GM23338 (cell line): Measurements from ENCODE around the gene FBXO47. TPM values are rescaled to one million over a fixed set of nuclear protein-coding genes. Genes with fewer than 3 reads are reported as not detected.

Experiments used
- ATAC-seq: fragments of 200-7000 bp; cut with Tn5 transposase; 3 replicates; pipeline ENCODE4 v1.9.1; 2020
- DNase-seq: peaks from one replicate; pipeline ENCODE4 v3.0.0-alpha.2; 2015; ENCODE audit warnings: low spot score
- H2AFZ ChIP-seq: fragments of 200-600 bp; sonication (generic); 2 replicates; pipeline ENCODE4 v1.8.0; 2016; ENCODE audit warnings: antibody characterized with exemption, mild to moderate bottlenecking, moderate library complexity
- H3F3A ChIP-seq: fragments of 200-600 bp; sonication (generic); replicated peaks from 2 replicates; pipeline ENCODE4 v1.8.0; 2017; ENCODE audit warnings: antibody characterized with exemption, mixed run types, low read depth
- H3K27ac ChIP-seq: fragments of 200-600 bp; sonication (generic); 2 replicates; pipeline ENCODE4 v1.6.1; 2016; ENCODE audit warnings: low read depth
- H3K27me3 ChIP-seq: fragments of 200-600 bp; sonication (generic); 2 replicates; pipeline ENCODE4 v1.8.0; 2016; ENCODE audit warnings: mild to moderate bottlenecking, mixed run types, moderate library complexity; ENCODE audit not compliant: insufficient read depth
- H3K36me3 ChIP-seq: fragments of 200-600 bp; sonication (generic); 2 replicates; pipeline ENCODE4 v1.8.0; 2016; ENCODE audit warnings: mild to moderate bottlenecking; ENCODE audit not compliant: insufficient read depth
- H3K4me1 ChIP-seq: fragments of 200-600 bp; sonication (generic); 2 replicates; pipeline ENCODE4 v1.8.0; 2016; ENCODE audit warnings: mild to moderate bottlenecking, moderate library complexity; ENCODE audit not compliant: insufficient read depth
- H3K4me2 ChIP-seq: fragments of 200-600 bp; sonication (generic); 2 replicates; pipeline ENCODE4 v1.7.1; 2017; ENCODE audit warnings: mixed run types
- H3K4me3 ChIP-seq: fragments of 200-600 bp; sonication (generic); 2 replicates; pipeline ENCODE4 v1.6.1; 2016; ENCODE audit warnings: mixed run types
- H3K79me2 ChIP-seq: fragments of 200-600 bp; sonication (generic); replicated peaks from 2 replicates; pipeline ENCODE4 v1.8.0; 2017; ENCODE audit warnings: mild to moderate bottlenecking; ENCODE audit not compliant: insufficient read depth
- H3K9me2 ChIP-seq: fragments of 200-600 bp; sonication (generic); 2 replicates; pipeline ENCODE4 v1.8.0; 2017; ENCODE audit not compliant: insufficient read depth
- H4K20me1 ChIP-seq: fragments of 200-600 bp; sonication (generic); replicated peaks from 2 replicates; pipeline ENCODE4 v1.8.0; 2017; ENCODE audit warnings: mild to moderate bottlenecking; ENCODE audit not compliant: insufficient read depth
- H3K27ac Mint-ChIP-seq: 2 replicates; pipeline ENCODE4 v1.8.0; 2020; ENCODE audit warnings: inconsistent platforms, mild to moderate bottlenecking, moderate library complexity, mixed read lengths
- H3K27me3 Mint-ChIP-seq: 3 replicates; pipeline ENCODE4 v1.8.0; 2022; ENCODE audit warnings: low read depth, mild to moderate bottlenecking, moderate library complexity, mixed read lengths, inconsistent platforms; ENCODE audit not compliant: insufficient read depth, poor library complexity
- H3K36me3 Mint-ChIP-seq: 3 replicates; pipeline ENCODE4 v1.8.0; 2021; ENCODE audit warnings: low read depth, mild to moderate bottlenecking, inconsistent platforms, moderate library complexity, mixed read lengths
- H3K4me1 Mint-ChIP-seq: 3 replicates; pipeline ENCODE4 v1.8.0; 2020; ENCODE audit warnings: mild to moderate bottlenecking, inconsistent platforms, mixed read lengths
- H3K4me3 Mint-ChIP-seq: 3 replicates; pipeline ENCODE4 v1.8.0; 2021; ENCODE audit warnings: moderate library complexity, mild to moderate bottlenecking, inconsistent platforms, mixed read lengths
- H3K9me3 Mint-ChIP-seq: 3 replicates; pipeline ENCODE4 v1.8.0; 2020; ENCODE audit warnings: moderate library complexity, mild to moderate bottlenecking, inconsistent platforms, mixed read lengths
- CREB1 ChIP-seq: fragments of 250-450 bp; sonication (Bioruptor Pico); IDR thresholded peaks from 2 replicates; pipeline ENCODE4 v1.5.0; 2020; ENCODE audit warnings: low read depth, mild to moderate bottlenecking, moderate library complexity
- EZH2 ChIP-seq: fragments of 200-600 bp; sonication (generic); IDR thresholded peaks from one replicate; pipeline ENCODE4 v1.8.0; 2017; ENCODE audit warnings: antibody characterized with exemption, mild to moderate bottlenecking, low read depth; ENCODE audit not compliant: unreplicated experiment
- EZH2phosphoT487 ChIP-seq: fragments of 200-600 bp; sonication (generic); IDR thresholded peaks from one replicate; pipeline ENCODE4 v1.8.1; 2018; ENCODE audit warnings: antibody characterized with exemption; ENCODE audit not compliant: unreplicated experiment
- JUNB ChIP-seq: IDR thresholded peaks from one replicate; pipeline ENCODE4 v1.6.1; 2016; ENCODE audit warnings: antibody characterized with exemption; ENCODE audit not compliant: unreplicated experiment
- NANOG ChIP-seq: IDR thresholded peaks from 2 replicates; pipeline ENCODE4 v1.6.1; 2016; ENCODE audit warnings: antibody characterized with exemption, borderline replicate concordance
- POLR2AphosphoS5 ChIP-seq: IDR thresholded peaks from 2 replicates; pipeline ENCODE4 v1.6.1; 2016; ENCODE audit warnings: antibody characterized with exemption, low read depth
- STAT1 ChIP-seq: IDR thresholded peaks from one replicate; pipeline ENCODE4 v1.6.1; 2016; ENCODE audit warnings: antibody characterized with exemption; ENCODE audit not compliant: unreplicated experiment
- ZNF114 ChIP-seq: fragments of 250-450 bp; sonication (Bioruptor Pico); IDR thresholded peaks from 2 replicates; pipeline ENCODE4 v1.5.0; 2020; ENCODE audit warnings: mild to moderate bottlenecking, moderate library complexity
- ZNF331 ChIP-seq: fragments of 250-450 bp; sonication (Bioruptor Pico); IDR thresholded peaks from 2 replicates; pipeline ENCODE4 v1.5.0; 2020; ENCODE audit warnings: low read depth, mild to moderate bottlenecking, moderate library complexity
- polyA plus RNA-seq: library from polyadenylated mRNA; unstranded; fragments of >200 nt; fragmentation: Nextera tagmentation; extraction: Ambion mirVana; gene quantifications from 2 replicates; pipeline ENCODE4 v1.2.1, GENCODE V29; 2016
- total RNA-seq: library from RNA; depleted of rRNA; stranded (reverse); fragments of >200 nt; shearing (Covaris generic); gene quantifications from 2 replicates; pipeline ENCODE4 v1.2.3, GENCODE V29; 2014
- TF ChIP-seq, protein P1 (sequence below): IDR thresholded peaks from 2 replicates; pipeline ENCODE4 v1.6.1; 2016; ENCODE audit warnings: antibody characterized with exemption
- TF ChIP-seq, protein P2 (sequence below): IDR thresholded peaks from one replicate; pipeline ENCODE4 v1.6.1; 2018; ENCODE audit warnings: antibody characterized with exemption; ENCODE audit not compliant: unreplicated experiment
- TF ChIP-seq, protein P3 (sequence below): fragments of 250-450 bp; sonication (Bioruptor Pico); IDR thresholded peaks from 2 replicates; pipeline ENCODE4 v1.5.0; 2020; ENCODE audit warnings: mild to moderate bottlenecking, moderate library complexity
- TF ChIP-seq, protein P4 (sequence below), 2 experiments: fragments of 200-600 bp in 1 of 2; sonication (generic) in 1 of 2; conservative IDR thresholded peaks; 2 replicates each; pipeline versions ENCODE4 v1.5.1 to v1.6.1; 2016 to 2017; ENCODE audit warnings: antibody characterized with exemption in 2 of 2, low read depth in 2 of 2, mild to moderate bottlenecking in 2 of 2, moderate library complexity in 1 of 2

FBXO47 gene
- total and polyA plus RNA-seq, 2 experiments from 2014 or later, result not detected

DNA sequence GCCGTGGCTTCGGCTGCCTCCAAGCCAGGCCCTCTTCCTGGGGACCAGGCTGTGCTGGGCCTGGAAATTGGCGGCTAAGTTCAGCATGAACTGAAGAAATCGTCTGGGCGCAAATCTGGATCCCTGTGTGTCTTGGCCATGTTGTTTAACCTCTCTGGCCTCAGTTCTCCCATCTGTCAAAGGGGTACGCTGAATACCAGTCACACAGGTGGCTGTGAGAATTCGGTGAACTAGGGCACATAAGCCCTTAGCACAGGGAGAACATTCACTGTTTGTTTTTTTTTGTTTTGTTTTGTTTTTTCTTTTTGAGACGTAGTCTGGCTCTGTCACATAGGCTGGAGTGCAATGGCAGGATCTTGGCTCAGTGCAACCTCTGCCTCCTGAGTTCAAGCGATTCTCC, 78.4 kb downstream of the FBXO47 start:
- H3K79me2 ChIP-seq, result peaks cover 57% of the 10 kb centered on the region
- no peak overlapping the region for H3K27ac ChIP-seq
- TF ChIP-seq CREB1 (CRISPR knock-in tag) (no peak), JUNB (no peak), ZNF114 (CRISPR knock-in tag) (no peak), ZNF331 (no peak), EZH2phosphoT487 (no peak), EZH2 (no peak), NANOG (no peak), POLR2AphosphoS5 (no peak), STAT1 (no peak)
- TF ChIP-seq, protein P1, sequence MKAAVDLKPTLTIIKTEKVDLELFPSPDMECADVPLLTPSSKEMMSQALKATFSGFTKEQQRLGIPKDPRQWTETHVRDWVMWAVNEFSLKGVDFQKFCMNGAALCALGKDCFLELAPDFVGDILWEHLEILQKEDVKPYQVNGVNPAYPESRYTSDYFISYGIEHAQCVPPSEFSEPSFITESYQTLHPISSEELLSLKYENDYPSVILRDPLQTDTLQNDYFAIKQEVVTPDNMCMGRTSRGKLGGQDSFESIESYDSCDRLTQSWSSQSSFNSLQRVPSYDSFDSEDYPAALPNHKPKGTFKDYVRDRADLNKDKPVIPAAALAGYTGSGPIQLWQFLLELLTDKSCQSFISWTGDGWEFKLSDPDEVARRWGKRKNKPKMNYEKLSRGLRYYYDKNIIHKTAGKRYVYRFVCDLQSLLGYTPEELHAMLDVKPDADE, result no peak
- TF ChIP-seq, protein P2, sequence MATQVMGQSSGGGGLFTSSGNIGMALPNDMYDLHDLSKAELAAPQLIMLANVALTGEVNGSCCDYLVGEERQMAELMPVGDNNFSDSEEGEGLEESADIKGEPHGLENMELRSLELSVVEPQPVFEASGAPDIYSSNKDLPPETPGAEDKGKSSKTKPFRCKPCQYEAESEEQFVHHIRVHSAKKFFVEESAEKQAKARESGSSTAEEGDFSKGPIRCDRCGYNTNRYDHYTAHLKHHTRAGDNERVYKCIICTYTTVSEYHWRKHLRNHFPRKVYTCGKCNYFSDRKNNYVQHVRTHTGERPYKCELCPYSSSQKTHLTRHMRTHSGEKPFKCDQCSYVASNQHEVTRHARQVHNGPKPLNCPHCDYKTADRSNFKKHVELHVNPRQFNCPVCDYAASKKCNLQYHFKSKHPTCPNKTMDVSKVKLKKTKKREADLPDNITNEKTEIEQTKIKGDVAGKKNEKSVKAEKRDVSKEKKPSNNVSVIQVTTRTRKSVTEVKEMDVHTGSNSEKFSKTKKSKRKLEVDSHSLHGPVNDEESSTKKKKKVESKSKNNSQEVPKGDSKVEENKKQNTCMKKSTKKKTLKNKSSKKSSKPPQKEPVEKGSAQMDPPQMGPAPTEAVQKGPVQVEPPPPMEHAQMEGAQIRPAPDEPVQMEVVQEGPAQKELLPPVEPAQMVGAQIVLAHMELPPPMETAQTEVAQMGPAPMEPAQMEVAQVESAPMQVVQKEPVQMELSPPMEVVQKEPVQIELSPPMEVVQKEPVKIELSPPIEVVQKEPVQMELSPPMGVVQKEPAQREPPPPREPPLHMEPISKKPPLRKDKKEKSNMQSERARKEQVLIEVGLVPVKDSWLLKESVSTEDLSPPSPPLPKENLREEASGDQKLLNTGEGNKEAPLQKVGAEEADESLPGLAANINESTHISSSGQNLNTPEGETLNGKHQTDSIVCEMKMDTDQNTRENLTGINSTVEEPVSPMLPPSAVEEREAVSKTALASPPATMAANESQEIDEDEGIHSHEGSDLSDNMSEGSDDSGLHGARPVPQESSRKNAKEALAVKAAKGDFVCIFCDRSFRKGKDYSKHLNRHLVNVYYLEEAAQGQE, result no peak
- TF ChIP-seq, protein P3, sequence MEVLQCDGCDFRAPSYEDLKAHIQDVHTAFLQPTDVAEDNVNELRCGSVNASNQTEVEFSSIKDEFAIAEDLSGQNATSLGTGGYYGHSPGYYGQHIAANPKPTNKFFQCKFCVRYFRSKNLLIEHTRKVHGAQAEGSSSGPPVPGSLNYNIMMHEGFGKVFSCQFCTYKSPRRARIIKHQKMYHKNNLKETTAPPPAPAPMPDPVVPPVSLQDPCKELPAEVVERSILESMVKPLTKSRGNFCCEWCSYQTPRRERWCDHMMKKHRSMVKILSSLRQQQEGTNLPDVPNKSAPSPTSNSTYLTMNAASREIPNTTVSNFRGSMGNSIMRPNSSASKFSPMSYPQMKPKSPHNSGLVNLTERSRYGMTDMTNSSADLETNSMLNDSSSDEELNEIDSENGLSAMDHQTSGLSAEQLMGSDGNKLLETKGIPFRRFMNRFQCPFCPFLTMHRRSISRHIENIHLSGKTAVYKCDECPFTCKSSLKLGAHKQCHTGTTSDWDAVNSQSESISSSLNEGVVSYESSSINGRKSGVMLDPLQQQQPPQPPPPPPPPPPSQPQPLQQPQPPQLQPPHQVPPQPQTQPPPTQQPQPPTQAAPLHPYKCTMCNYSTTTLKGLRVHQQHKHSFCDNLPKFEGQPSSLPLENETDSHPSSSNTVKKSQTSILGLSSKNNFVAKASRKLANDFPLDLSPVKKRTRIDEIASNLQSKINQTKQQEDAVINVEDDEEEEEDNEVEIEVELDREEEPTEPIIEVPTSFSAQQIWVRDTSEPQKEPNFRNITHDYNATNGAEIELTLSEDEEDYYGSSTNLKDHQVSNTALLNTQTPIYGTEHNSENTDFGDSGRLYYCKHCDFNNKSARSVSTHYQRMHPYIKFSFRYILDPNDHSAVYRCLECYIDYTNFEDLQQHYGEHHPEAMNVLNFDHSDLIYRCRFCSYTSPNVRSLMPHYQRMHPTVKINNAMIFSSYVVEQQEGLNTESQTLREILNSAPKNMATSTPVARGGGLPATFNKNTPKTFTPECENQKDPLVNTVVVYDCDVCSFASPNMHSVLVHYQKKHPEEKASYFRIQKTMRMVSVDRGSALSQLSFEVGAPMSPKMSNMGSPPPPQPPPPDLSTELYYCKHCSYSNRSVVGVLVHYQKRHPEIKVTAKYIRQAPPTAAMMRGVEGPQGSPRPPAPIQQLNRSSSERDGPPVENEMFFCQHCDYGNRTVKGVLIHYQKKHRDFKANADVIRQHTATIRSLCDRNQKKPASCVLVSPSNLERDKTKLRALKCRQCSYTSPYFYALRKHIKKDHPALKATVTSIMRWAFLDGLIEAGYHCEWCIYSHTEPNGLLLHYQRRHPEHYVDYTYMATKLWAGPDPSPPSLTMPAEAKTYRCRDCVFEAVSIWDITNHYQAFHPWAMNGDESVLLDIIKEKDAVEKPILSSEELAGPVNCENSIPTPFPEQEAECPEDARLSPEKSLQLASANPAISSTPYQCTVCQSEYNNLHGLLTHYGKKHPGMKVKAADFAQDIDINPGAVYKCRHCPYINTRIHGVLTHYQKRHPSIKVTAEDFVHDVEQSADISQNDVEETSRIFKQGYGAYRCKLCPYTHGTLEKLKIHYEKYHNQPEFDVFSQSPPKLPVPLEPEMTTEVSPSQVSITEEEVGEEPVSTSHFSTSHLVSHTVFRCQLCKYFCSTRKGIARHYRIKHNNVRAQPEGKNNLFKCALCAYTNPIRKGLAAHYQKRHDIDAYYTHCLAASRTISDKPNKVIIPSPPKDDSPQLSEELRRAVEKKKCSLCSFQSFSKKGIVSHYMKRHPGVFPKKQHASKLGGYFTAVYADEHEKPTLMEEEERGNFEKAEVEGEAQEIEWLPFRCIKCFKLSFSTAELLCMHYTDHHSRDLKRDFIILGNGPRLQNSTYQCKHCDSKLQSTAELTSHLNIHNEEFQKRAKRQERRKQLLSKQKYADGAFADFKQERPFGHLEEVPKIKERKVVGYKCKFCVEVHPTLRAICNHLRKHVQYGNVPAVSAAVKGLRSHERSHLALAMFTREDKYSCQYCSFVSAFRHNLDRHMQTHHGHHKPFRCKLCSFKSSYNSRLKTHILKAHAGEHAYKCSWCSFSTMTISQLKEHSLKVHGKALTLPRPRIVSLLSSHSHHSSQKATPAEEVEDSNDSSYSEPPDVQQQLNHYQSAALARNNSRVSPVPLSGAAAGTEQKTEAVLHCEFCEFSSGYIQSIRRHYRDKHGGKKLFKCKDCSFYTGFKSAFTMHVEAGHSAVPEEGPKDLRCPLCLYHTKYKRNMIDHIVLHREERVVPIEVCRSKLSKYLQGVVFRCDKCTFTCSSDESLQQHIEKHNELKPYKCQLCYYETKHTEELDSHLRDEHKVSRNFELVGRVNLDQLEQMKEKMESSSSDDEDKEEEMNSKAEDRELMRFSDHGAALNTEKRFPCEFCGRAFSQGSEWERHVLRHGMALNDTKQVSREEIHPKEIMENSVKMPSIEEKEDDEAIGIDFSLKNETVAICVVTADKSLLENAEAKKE (CRISPR knock-in tag), result no peak
- TF ChIP-seq, protein P4, sequence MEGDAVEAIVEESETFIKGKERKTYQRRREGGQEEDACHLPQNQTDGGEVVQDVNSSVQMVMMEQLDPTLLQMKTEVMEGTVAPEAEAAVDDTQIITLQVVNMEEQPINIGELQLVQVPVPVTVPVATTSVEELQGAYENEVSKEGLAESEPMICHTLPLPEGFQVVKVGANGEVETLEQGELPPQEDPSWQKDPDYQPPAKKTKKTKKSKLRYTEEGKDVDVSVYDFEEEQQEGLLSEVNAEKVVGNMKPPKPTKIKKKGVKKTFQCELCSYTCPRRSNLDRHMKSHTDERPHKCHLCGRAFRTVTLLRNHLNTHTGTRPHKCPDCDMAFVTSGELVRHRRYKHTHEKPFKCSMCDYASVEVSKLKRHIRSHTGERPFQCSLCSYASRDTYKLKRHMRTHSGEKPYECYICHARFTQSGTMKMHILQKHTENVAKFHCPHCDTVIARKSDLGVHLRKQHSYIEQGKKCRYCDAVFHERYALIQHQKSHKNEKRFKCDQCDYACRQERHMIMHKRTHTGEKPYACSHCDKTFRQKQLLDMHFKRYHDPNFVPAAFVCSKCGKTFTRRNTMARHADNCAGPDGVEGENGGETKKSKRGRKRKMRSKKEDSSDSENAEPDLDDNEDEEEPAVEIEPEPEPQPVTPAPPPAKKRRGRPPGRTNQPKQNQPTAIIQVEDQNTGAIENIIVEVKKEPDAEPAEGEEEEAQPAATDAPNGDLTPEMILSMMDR (conservative IDR thresholded peaks at IDR 0.05; ENCODE audit: low read depth in 2 of 2), result no peak
- H3K4me2 ChIP-seq, result no peak overlapping the region
- H3F3A ChIP-seq, result 0 out of 2 replicates have a peak, but pooled peaks cover 3% of the 10 kb centered on the region
- Mint-ChIP-seq H3K4me3 (no peak overlapping the region), H3K4me1 (peaks cover 37% of the 10 kb centered on the region), H3K9me3 (no peaks in the 10 kb centered on the region), H3K27me3 (peaks cover 4% of the 10 kb centered on the region), H3K36me3 (peaks cover 29% of the 10 kb centered on the region), H3K27ac (no peak overlapping the region)
- H3K4me3 ChIP-seq, result no peak overlapping the region
- no peaks in the 10 kb centered on the region for H3K9me2 ChIP-seq
- ATAC-seq (no peak), DNase-seq (no peak)
- peaks cover 30% of the 10 kb centered on the region for H3K4me1 ChIP-seq
- H4K20me1 ChIP-seq, result peaks cover 14% of the 10 kb centered on the region; the same call in 1 of the 2 replicates
- H3K36me3 ChIP-seq, result no peaks in the 10 kb centered on the region
- no peak overlapping the region for H2AFZ ChIP-seq
- H3K27me3 ChIP-seq, result no peaks in the 10 kb centered on the region
